ENCODE measurements around the gene TRIP10.

- TF ChIP-seq POLR2AphosphoS5 (IDR thresholded peaks at IDR 0.05; ENCODE audit: low read depth, low read length): no peak
- TF ChIP-seq POLR2A (IDR thresholded peaks at IDR 0.05; ENCODE audit: low read depth, low read length): no peak
Measured at GRCh38 chr19:6711605-6712004, 27.9 kb upstream of the TRIP10 start.
